Esophagus (tissue), 2 donors: ENCODE results near the gene MRPL27. TPM values are rescaled to one million over a fixed set of nuclear protein-coding genes. Genes with fewer than 3 reads are reported as not detected.
"Not testable (repeated sequence)": the region's sequence is repeated elsewhere in the genome, so short reads cannot be mapped to it uniquely, and the experiment has no call there.

ENCODE experiments used
- H3K27ac ChIP-seq, 2 donors: one replicate each; pipeline ENCODE4 v1.5.1; 2013; ENCODE audit warnings: low read depth in 2 of 2, mild to moderate bottlenecking in 2 of 2, inconsistent platforms in 1 of 2, low read length in 1 of 2, moderate library complexity in 1 of 2
- H3K27me3 ChIP-seq, 2 donors: one replicate each; pipeline ENCODE4 v1.6.1; 2013; ENCODE audit warnings: low read length in 2 of 2, control low read depth in 1 of 2, mild to moderate bottlenecking in 1 of 2; ENCODE audit not compliant: insufficient read depth in 2 of 2, control insufficient read depth in 1 of 2
- H3K36me3 ChIP-seq, 2 donors: one replicate each; pipeline ENCODE4 v1.6.1; 2013; ENCODE audit warnings: low read length in 1 of 2; ENCODE audit not compliant: control insufficient read depth in 2 of 2, insufficient read depth in 2 of 2
- H3K4me1 ChIP-seq, 2 donors: one replicate each; pipeline ENCODE4 v1.6.1; 2013; ENCODE audit warnings: low read length in 1 of 2; ENCODE audit not compliant: control insufficient read depth in 2 of 2, insufficient read depth in 2 of 2
- H3K4me3 ChIP-seq, 2 donors: one replicate each; pipeline ENCODE4 v1.5.1; 2013; ENCODE audit warnings: low read length in 2 of 2, mild to moderate bottlenecking in 2 of 2, low read depth in 1 of 2, moderate library complexity in 1 of 2
- H3K9me3 ChIP-seq, 2 donors: one replicate each; pipeline ENCODE4 v1.6.1; 2013; ENCODE audit warnings: mild to moderate bottlenecking in 2 of 2, low read depth in 1 of 2, low read length in 1 of 2, moderate library complexity in 1 of 2; ENCODE audit not compliant: control insufficient read depth in 2 of 2, insufficient read depth in 1 of 2
- WGBS, 2 donors: extraction: QIAGEN DNeasy Blood & Tissue Kit; methylation state at CpG; one replicate each; pipeline ENCODE4 v1.1.7; 2013; 5-methylcytosine and 5-hydroxymethylcytosine counted together
- polyA plus RNA-seq, 2 donors: library from polyadenylated mRNA; stranded (reverse); fragments of 200-250 nt; gene quantifications; one replicate each; pipeline ENCODE4 v1.2.3, GENCODE V29; 2013
- donor health status: healthy with polysubstance abuse.
- donor health status: Bipolar disorder and iron deficiency.

MRPL27 gene
- polyA plus RNA-seq, 2 donors: 106 to 119 TPM

DNA sequence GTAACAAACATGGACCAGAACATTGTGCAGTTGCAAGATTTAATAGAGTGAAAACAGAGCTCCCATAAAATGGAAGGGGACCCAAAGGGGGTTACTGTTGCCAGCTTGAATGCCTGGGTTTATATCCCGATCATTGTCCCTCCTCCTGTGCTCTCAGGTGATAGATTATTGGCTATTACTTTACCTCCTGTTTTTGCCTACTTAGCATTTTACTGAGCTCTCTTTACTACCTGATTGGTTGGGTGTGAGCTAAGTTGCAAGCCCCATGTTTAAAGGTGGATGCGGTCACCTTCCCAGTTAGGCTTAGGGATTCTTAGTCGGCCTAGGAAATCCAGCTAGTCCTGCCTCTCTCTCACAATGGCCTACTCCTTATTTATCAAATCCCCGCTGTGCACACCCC is 32.4 kb upstream of the MRPL27 start:
- H3K27ac ChIP-seq, H3K36me3 ChIP-seq, H3K27me3 ChIP-seq, H3K4me1 ChIP-seq, H3K4me3 ChIP-seq, H3K9me3 ChIP-seq: not testable (repeated sequence)
- 83 to 84% methylated on average over 4 of the region's 4 CpGs for WGBS, 2 donors

DNA sequence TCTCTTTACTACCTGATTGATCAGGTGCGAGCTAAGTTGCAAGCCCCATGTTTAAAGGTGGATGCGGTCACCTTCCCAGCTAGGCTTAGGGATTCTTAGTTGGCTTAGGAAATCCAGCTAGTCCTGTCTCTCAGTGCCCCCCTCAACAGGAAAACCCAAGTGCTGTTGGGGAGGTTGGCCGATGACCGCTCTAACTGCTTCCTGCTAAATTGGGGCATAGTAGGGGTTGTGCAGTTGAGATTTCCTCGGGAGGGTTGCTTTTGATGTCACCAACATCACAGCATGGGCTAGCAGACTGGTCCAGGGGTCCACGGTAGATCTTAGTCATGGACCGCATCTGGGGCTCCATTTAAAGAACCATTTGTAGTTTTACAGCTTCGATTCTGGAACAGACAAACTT is 26.6 kb upstream of the MRPL27 start:
- WGBS, 2 donors: 94 to 95% methylated on average over 8 of the region's 8 CpGs
- H3K4me3 ChIP-seq, H3K9me3 ChIP-seq, H3K4me1 ChIP-seq, H3K27ac ChIP-seq, H3K27me3 ChIP-seq, H3K36me3 ChIP-seq: not testable (repeated sequence)

DNA sequence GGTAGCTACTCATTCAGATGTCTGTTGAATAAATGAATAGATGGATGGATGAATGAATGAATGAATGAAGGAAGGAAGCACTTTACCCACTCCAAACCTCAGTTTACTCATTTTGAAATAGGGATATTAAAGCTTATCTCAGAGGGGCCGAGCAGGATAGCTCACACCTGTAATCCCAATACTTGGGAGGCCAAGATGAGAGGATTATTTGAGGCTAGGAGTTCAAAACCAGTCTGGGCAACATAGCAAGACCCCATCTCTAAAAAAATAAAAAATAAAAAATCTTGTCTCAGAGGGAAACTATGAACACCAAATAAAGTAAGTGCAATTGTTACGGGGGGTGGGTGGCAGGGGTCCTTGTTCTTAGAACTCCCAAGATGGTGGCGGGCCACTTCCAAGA is 25.7 kb upstream of the MRPL27 start:
- H3K9me3 ChIP-seq, H3K4me1 ChIP-seq, H3K27me3 ChIP-seq, H3K4me3 ChIP-seq, H3K27ac ChIP-seq, H3K36me3 ChIP-seq: not testable (repeated sequence)
- WGBS, 2 donors: 93 to 94% methylated on average over 3 of the region's 3 CpGs

DNA sequence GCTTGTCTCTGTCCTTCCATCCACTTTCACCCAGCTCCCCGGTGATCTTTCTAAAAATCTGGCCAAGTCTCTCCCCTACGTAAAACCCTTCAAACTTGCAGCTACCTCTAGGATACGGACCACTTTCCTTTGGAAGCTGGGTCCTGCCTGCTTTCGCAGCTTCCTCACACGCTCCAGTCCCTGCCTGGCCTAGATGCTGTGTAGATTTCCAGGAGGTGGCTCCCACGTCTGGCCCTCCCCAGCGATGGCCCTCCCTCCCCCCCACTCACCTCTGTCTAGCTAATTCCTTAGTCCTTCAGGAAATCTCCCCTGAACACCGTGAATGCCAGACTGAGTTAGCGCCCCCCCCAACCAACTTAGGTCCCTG is 24.9 kb upstream of the MRPL27 start:
- H3K36me3 ChIP-seq: peaks cover 13 to 15% of the 10 kb centered on the region in 2 donors
- no peak overlapping the region for H3K4me3 ChIP-seq
- no peak overlapping the region for H3K27ac ChIP-seq
- peaks cover 0 to 2% of the 10 kb centered on the region in 2 donors for H3K9me3 ChIP-seq
- WGBS, 2 donors: 57 to 60% methylated on average over 9 of the region's 9 CpGs
- peaks cover 0 to 9% of the 10 kb centered on the region in 2 donors for H3K4me1 ChIP-seq
- no peaks in the 10 kb centered on the region for H3K27me3 ChIP-seq

DNA sequence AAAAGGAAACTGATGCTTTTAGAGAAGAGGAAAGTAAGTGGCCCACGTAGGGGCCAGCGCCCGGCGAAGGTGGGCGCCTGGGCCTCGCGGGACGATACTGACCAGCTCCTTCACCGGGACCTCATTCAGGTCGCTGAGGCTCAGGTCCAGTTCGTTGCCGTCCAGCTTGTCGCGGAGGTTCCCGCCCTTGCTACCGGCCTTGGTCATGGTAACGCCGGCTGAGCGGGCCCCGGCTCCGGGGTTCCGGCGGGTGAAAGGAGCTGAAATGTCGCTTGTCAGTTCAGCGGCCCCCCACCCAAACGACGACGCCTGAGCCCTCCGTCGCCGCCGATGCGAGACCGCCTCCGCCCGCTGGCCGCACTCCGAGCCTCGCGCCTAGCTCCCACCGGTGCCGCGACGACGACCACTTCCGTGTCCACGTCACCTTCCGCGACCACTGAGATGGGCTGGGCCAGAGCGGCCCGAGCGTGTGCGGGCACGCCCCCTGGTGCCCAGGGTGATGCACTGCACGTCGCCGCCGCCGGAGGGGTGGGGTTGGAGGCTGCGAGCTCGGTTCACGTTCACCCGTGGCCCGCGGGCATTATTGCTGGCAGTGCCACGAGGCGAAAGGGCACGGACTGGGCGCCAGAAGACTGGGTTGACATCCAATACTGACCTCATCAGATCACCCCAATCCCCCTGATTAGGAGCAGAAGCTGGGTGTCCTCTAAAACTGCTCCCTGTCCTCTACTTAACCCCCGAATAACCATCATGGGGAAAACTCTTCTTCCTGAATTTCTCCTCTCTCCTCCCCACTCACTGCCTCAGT is 24.3 kb upstream of the MRPL27 start, which contains the start of gene LRRC59:
LRRC59 (minus strand) TSS at position 413 of the 808 bp plus-strand sequence; CDS start at position 207, 206 bp downstream.
- WGBS, 2 donors: 0 to 1% methylated on average over 67 to 70 of the region's 70 CpGs
- Histone ChIP-seq H3K4me1 (peaks cover 0 to 9% of the 10 kb centered on the region in 2 donors), H3K9me3 (peaks cover 0 to 2% of the 10 kb centered on the region in 2 donors), H3K27me3 (no peaks in the 10 kb centered on the region), H3K36me3 (peaks cover 19 to 20% of the 10 kb centered on the region in 2 donors), H3K4me3 (peak within 1 kb of the TSS; percentile 86 to 100), H3K27ac (peak within 1 kb of the TSS; percentile 90 to 93)

DNA sequence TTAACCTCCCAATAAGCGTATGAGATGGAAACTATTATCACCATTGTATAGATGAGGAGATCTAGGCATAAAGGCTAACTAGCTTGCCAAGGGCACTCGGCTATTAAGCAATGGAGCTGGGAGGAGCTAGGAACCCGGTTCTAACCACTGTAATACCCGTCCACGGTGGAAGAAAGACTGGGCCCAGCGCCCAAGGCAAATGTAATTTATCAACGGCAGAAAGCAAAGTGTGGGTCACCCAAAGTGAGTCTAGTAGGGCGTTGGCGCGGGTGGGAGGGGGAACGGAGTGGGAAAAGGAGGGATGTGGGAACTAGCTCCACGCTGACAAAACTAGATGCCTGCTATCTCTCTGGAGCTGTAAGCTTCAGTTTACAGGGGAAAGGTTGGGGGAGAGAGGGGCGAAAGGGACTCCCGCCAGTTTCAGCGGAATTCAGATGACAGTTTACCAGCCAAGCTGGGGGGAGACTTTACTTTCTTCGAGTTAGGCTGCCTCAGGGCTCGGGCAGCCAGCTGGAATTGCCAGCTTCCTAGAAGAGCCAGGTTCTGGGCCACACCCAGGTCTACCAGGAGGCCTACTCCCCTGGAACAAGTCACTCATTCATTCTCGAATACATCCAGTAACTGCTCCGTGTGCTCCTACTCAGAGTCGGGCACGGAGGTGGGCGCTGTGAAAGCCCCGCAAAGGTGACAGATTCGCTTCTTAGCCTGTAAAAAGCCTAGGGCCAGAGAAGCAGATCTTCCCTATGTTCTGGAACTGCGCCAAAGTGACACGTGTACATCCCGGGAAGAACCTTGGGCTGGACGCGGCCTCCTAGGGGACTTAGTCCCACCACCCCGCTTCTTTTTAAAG is 23.5 kb upstream of the MRPL27 start:
- peak overlapping the region; percentile 86 to 100 for H3K4me3 ChIP-seq
- peaks cover 0 to 2% of the 10 kb centered on the region in 2 donors for H3K9me3 ChIP-seq
- WGBS, 2 donors: 3 to 7% methylated on average over 30 of the region's 30 CpGs
- H3K27ac ChIP-seq: peak overlapping the region; percentile 90 to 93
- no peaks in the 10 kb centered on the region for H3K27me3 ChIP-seq
- peaks cover 0 to 9% of the 10 kb centered on the region in 2 donors for H3K4me1 ChIP-seq
- peaks cover 22 to 26% of the 10 kb centered on the region in 2 donors for H3K36me3 ChIP-seq

DNA sequence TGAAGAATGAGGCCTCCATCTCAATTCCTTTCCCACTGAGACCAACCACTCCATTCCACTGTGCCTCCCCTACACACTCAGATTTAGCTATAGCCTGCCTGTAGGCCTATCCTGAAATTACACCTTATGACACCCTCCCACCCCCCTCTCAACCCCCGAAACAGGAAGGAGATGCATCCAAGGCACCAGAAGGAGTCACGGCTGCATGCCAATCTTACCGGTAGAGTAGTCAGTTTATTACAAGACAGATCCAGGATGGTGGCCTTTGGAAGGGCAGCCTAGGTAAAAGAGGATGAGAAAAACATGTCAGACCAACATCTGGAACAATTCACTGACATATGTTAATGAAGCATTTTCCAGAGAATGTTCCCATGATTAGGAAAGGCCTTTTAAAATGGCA is 21.7 kb upstream of the MRPL27 start:
- Histone ChIP-seq H3K9me3 (peaks cover 0 to 2% of the 10 kb centered on the region in 2 donors), H3K36me3 (peaks cover 22 to 33% of the 10 kb centered on the region in 2 donors), H3K27ac (no peak overlapping the region), H3K4me1 (peaks cover 0 to 9% of the 10 kb centered on the region in 2 donors), H3K4me3 (no peak overlapping the region), H3K27me3 (no peaks in the 10 kb centered on the region)
- 28 to 30% methylated on average over 3 of the region's 3 CpGs for WGBS, 2 donors

DNA sequence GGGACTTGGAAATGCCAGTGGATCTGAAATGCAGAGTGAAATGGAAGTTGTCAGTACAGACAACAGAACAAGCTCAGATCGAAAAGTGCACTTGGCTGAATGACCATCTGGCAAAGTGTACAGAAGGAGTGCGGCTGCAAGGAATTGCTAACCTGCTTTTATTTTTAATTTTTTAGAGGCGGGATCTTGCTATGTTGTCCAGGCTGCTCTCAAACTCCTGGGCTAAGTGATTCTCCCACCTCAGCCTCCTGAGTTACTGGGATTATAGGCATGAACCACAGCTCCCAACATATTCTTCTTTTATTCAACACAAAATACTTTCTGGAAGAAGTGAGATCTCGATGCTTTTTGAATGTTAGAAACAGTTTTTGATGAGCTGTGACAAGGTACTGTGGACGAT is 20.7 kb upstream of the MRPL27 start:
- Histone ChIP-seq H3K4me1 (peaks cover 0 to 9% of the 10 kb centered on the region in 2 donors), H3K4me3 (no peak overlapping the region), H3K36me3 (peaks cover 22 to 37% of the 10 kb centered on the region in 2 donors), H3K27me3 (no peaks in the 10 kb centered on the region), H3K9me3 (peaks cover 0 to 2% of the 10 kb centered on the region in 2 donors), H3K27ac (no peak overlapping the region)
- 88 to 93% methylated on average over 5 of the region's 5 CpGs for WGBS, 2 donors

DNA sequence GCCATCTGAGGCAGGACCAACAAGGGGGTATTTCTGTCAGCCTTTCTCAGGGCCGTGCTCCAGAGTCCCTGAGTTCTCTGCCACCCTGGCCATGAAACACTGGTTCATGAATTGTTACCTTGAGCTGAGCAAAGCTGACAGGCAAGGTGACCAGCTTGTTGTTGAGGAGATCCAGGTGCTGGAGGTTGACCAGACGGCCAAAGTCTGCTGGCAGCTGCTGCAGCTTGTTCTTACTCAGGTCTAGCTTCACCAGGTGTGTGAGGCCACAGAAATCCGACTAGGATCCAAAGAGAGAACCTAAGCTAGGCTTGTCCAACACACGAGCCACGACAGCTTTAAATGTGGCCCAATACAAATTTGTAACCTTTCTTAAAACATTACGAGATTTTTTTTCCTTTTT is 19.6 kb upstream of the MRPL27 start:
- Histone ChIP-seq H3K4me1 (peaks cover 0 to 9% of the 10 kb centered on the region in 2 donors), H3K27me3 (no peaks in the 10 kb centered on the region), H3K27ac (no peak overlapping the region), H3K4me3 (no peak overlapping the region), H3K9me3 (peaks cover 0 to 2% of the 10 kb centered on the region in 2 donors), H3K36me3 (peaks cover 28 to 45% of the 10 kb centered on the region in 2 donors)
- WGBS, 2 donors: 72 to 86% methylated on average over 6 of the region's 6 CpGs
